WTC11 (cell line): ENCODE results near the gene TMEM191C. TPM values are rescaled to one million over a fixed set of nuclear protein-coding genes. Genes with fewer than 3 reads are reported as not detected.

Experiments
- ATAC-seq: fragments of 200-7000 bp; cut with Tn5 transposase; 2 replicates; pipeline ENCODE4 v1.10.0; 2021; ENCODE audit warnings: mild to moderate bottlenecking, moderate library complexity
- CTCF ChIA-PET: fragments of 300-600 bp; sonication (Branson Sonifier 250); formaldehyde crosslinking; loops from one replicate; lab custom pipeline; 2021; ENCODE audit warnings: antibody characterized with exemption; lab: Charles Lee
- POLR2A ChIA-PET: fragments of 350-600 bp; sonication (Branson Sonifier 250); formaldehyde crosslinking; loops from one replicate; lab custom pipeline; 2021; ENCODE audit warnings: antibody characterized with exemption; lab: Charles Lee
- DNase-seq: peaks from one replicate; pipeline ENCODE4 v3.0.0; 2021; ENCODE audit warnings: low spot score
- H3K27ac Mint-ChIP-seq: 2 replicates; pipeline ENCODE4 v1.8.0; 2021; ENCODE audit warnings: mixed read lengths
- H3K27me3 Mint-ChIP-seq: 2 replicates; pipeline ENCODE4 v1.8.0; 2021; ENCODE audit warnings: low read depth, mild to moderate bottlenecking, moderate library complexity, mixed read lengths
- H3K36me3 Mint-ChIP-seq: 2 replicates; pipeline ENCODE4 v1.8.0; 2021; ENCODE audit warnings: mixed read lengths
- H3K4me1 Mint-ChIP-seq: 2 replicates; pipeline ENCODE4 v1.8.0; 2022; ENCODE audit warnings: mixed read lengths
- H3K4me3 Mint-ChIP-seq: 2 replicates; pipeline ENCODE4 v1.8.0; 2021; ENCODE audit warnings: mild to moderate bottlenecking, moderate library complexity, mixed read lengths
- H3K9me3 Mint-ChIP-seq: 2 replicates; pipeline ENCODE4 v1.8.0; 2021; ENCODE audit warnings: mixed read lengths
- CBFB ChIP-seq: sonication (generic); formaldehyde crosslinking; IDR thresholded peaks from 2 replicates; pipeline ENCODE4 v1.8.1; 2022; ENCODE audit warnings: mild to moderate bottlenecking, low read depth, missing genetic modification reagents
- CREM ChIP-seq: sonication (generic); formaldehyde crosslinking; IDR thresholded peaks from 2 replicates; pipeline ENCODE4 v1.8.1; 2022; ENCODE audit warnings: mild to moderate bottlenecking, missing genetic modification reagents, moderate library complexity
- EMX1 ChIP-seq: fragments of 250-450 bp; sonication (Bioruptor Pico); IDR thresholded peaks from 2 replicates; pipeline ENCODE4 v1.8.0; 2021; ENCODE audit warnings: mild to moderate bottlenecking
- JUN ChIP-seq: sonication (generic); formaldehyde crosslinking; IDR thresholded peaks from 2 replicates; pipeline ENCODE4 v1.8.0; 2023; ENCODE audit warnings: mild to moderate bottlenecking, missing genetic modification reagents
- NFE2L1 ChIP-seq: sonication (generic); formaldehyde crosslinking; IDR thresholded peaks from 2 replicates; pipeline ENCODE4 v1.8.1; 2023; ENCODE audit warnings: missing genetic modification reagents
- SP1 ChIP-seq: sonication (generic); formaldehyde crosslinking; conservative IDR thresholded peaks from 2 replicates; pipeline ENCODE4 v1.8.1; 2022; ENCODE audit warnings: missing genetic modification reagents
- USF1 ChIP-seq: sonication (generic); formaldehyde crosslinking; IDR thresholded peaks from 2 replicates; pipeline ENCODE4 v1.8.0; 2022; ENCODE audit warnings: mild to moderate bottlenecking, missing genetic modification reagents
- ZBTB21 ChIP-seq: sonication (generic); formaldehyde crosslinking; IDR thresholded peaks from 2 replicates; pipeline ENCODE4 v1.8.1; 2023; ENCODE audit warnings: mild to moderate bottlenecking, missing genetic modification reagents, borderline replicate concordance
- ZBTB43 ChIP-seq: sonication (generic); formaldehyde crosslinking; IDR thresholded peaks from 2 replicates; pipeline ENCODE4 v1.8.1; 2023; ENCODE audit warnings: mild to moderate bottlenecking, missing genetic modification reagents
- ZNF138 ChIP-seq: sonication (generic); formaldehyde crosslinking; conservative IDR thresholded peaks from 2 replicates; pipeline ENCODE4 v1.8.1; 2022; ENCODE audit warnings: mild to moderate bottlenecking, moderate library complexity, missing genetic modification reagents
- ZNF396 ChIP-seq: fragments of 250-450 bp; sonication (Bioruptor Pico); IDR thresholded peaks from 2 replicates; pipeline ENCODE4 v1.8.0; 2021; ENCODE audit warnings: mild to moderate bottlenecking, moderate library complexity, borderline replicate concordance
- total RNA-seq: library from RNA; stranded (reverse); gene quantifications from 3 replicates; pipeline ENCODE4 v1.2.3, GENCODE V29; 2021
- TF ChIP-seq, protein P1 (sequence below): sonication (generic); formaldehyde crosslinking; IDR thresholded peaks from 2 replicates; pipeline ENCODE4 v1.8.1; 2023; ENCODE audit warnings: mild to moderate bottlenecking, missing genetic modification reagents
- TF ChIP-seq, protein P2 (sequence below): fragments of 250-450 bp; sonication (Bioruptor Pico); IDR thresholded peaks from 2 replicates; pipeline ENCODE4 v1.8.0; 2021; ENCODE audit warnings: mild to moderate bottlenecking
- TF ChIP-seq, protein P3 (sequence below): fragments of 250-450 bp; sonication (Bioruptor Pico); IDR thresholded peaks from 2 replicates; pipeline ENCODE4 v1.9.0; 2021; ENCODE audit warnings: mild to moderate bottlenecking
- TF ChIP-seq, protein P4 (sequence below): sonication (generic); formaldehyde crosslinking; IDR thresholded peaks from 2 replicates; pipeline ENCODE4 v1.8.0; 2022; ENCODE audit warnings: mild to moderate bottlenecking, missing genetic modification reagents
- TF ChIP-seq, protein P5 (sequence below): sonication (generic); formaldehyde crosslinking; IDR thresholded peaks from 2 replicates; pipeline ENCODE4 v1.8.0; 2022; ENCODE audit warnings: missing genetic modification reagents
- TF ChIP-seq, protein P6 (sequence below): fragments of 250-450 bp; sonication (Bioruptor Pico); IDR thresholded peaks from 2 replicates; pipeline ENCODE4 v2.1.2; 2022; ENCODE audit warnings: mild to moderate bottlenecking, moderate library complexity

Gene TMEM191C
- total RNA-seq, 1 experiment from 2014 or later = 6.4 TPM

DNA sequence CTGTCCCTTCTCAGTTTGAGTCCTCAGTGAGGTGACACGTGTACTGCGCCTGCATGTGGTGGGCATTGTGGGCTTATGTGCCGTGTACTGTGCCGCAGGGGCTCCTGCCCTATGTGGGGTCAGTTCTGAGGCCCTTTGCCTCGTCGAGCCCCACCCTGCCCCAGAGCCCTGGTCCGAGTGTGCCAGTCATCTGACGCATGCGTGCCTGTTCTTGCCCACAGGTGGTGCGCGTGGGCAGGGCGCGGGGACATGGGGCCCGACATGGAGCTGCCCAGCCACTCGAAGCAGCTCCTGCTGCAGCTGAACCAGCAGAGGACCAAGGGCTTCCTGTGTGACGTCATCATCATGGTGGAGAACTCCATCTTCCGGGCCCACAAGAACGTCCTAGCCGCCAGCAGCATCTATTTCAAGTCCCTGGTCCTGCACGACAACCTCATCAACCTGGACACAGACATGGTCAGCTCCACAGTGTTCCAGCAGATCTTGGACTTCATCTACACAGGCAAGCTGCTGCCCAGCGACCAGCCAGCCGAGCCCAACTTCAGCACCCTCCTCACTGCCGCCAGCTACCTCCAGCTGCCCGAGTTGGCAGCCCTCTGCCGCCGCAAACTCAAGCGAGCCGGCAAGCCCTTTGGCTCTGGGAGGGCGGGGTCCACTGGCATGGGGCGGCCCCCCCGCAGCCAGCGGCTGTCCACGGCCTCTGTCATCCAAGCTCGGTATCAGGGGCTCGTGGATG, 22.3 kb upstream of the TMEM191C start:
- no peak for ATAC-seq
- DNase-seq = peak; percentile 8
- CTCF ChIA-PET = no interaction called here
- H3K9me3 Mint-ChIP-seq = no peaks in the 10 kb centered on the region
- TF ChIP-seq JUN (CRISPR knock-in tag) (no peak), ZBTB43 (CRISPR knock-in tag) (no peak), EMX1 (CRISPR knock-in tag) (no peak), ZNF138 (CRISPR knock-in tag) (no peak), ZNF396 (CRISPR knock-in tag) (no peak), CBFB (no peak), NFE2L1 (CRISPR knock-in tag) (no peak), CREM (CRISPR knock-in tag) (no peak), ZBTB21 (CRISPR knock-in tag) (no peak), USF1 (CRISPR knock-in tag) (no peak), SP1 (CRISPR knock-in tag) (no peak)
- TF ChIP-seq, protein P1, sequence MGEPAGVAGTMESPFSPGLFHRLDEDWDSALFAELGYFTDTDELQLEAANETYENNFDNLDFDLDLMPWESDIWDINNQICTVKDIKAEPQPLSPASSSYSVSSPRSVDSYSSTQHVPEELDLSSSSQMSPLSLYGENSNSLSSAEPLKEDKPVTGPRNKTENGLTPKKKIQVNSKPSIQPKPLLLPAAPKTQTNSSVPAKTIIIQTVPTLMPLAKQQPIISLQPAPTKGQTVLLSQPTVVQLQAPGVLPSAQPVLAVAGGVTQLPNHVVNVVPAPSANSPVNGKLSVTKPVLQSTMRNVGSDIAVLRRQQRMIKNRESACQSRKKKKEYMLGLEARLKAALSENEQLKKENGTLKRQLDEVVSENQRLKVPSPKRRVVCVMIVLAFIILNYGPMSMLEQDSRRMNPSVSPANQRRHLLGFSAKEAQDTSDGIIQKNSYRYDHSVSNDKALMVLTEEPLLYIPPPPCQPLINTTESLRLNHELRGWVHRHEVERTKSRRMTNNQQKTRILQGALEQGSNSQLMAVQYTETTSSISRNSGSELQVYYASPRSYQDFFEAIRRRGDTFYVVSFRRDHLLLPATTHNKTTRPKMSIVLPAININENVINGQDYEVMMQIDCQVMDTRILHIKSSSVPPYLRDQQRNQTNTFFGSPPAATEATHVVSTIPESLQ (CRISPR knock-in tag) = no peak
- TF ChIP-seq, protein P2, sequence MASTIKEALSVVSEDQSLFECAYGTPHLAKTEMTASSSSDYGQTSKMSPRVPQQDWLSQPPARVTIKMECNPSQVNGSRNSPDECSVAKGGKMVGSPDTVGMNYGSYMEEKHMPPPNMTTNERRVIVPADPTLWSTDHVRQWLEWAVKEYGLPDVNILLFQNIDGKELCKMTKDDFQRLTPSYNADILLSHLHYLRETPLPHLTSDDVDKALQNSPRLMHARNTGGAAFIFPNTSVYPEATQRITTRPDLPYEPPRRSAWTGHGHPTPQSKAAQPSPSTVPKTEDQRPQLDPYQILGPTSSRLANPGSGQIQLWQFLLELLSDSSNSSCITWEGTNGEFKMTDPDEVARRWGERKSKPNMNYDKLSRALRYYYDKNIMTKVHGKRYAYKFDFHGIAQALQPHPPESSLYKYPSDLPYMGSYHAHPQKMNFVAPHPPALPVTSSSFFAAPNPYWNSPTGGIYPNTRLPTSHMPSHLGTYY (CRISPR knock-in tag) = no peak
- TF ChIP-seq, protein P3, sequence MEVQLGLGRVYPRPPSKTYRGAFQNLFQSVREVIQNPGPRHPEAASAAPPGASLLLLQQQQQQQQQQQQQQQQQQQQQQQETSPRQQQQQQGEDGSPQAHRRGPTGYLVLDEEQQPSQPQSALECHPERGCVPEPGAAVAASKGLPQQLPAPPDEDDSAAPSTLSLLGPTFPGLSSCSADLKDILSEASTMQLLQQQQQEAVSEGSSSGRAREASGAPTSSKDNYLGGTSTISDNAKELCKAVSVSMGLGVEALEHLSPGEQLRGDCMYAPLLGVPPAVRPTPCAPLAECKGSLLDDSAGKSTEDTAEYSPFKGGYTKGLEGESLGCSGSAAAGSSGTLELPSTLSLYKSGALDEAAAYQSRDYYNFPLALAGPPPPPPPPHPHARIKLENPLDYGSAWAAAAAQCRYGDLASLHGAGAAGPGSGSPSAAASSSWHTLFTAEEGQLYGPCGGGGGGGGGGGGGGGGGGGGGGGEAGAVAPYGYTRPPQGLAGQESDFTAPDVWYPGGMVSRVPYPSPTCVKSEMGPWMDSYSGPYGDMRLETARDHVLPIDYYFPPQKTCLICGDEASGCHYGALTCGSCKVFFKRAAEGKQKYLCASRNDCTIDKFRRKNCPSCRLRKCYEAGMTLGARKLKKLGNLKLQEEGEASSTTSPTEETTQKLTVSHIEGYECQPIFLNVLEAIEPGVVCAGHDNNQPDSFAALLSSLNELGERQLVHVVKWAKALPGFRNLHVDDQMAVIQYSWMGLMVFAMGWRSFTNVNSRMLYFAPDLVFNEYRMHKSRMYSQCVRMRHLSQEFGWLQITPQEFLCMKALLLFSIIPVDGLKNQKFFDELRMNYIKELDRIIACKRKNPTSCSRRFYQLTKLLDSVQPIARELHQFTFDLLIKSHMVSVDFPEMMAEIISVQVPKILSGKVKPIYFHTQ (CRISPR knock-in tag) = no peak
- TF ChIP-seq, protein P4, sequence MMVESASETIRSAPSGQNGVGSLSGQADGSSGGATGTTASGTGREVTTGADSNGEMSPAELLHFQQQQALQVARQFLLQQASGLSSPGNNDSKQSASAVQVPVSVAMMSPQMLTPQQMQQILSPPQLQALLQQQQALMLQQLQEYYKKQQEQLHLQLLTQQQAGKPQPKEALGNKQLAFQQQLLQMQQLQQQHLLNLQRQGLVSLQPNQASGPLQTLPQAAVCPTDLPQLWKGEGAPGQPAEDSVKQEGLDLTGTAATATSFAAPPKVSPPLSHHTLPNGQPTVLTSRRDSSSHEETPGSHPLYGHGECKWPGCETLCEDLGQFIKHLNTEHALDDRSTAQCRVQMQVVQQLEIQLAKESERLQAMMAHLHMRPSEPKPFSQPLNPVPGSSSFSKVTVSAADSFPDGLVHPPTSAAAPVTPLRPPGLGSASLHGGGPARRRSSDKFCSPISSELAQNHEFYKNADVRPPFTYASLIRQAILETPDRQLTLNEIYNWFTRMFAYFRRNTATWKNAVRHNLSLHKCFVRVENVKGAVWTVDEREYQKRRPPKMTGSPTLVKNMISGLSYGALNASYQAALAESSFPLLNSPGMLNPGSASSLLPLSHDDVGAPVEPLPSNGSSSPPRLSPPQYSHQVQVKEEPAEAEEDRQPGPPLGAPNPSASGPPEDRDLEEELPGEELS (CRISPR knock-in tag) = no peak
- TF ChIP-seq, protein P5, sequence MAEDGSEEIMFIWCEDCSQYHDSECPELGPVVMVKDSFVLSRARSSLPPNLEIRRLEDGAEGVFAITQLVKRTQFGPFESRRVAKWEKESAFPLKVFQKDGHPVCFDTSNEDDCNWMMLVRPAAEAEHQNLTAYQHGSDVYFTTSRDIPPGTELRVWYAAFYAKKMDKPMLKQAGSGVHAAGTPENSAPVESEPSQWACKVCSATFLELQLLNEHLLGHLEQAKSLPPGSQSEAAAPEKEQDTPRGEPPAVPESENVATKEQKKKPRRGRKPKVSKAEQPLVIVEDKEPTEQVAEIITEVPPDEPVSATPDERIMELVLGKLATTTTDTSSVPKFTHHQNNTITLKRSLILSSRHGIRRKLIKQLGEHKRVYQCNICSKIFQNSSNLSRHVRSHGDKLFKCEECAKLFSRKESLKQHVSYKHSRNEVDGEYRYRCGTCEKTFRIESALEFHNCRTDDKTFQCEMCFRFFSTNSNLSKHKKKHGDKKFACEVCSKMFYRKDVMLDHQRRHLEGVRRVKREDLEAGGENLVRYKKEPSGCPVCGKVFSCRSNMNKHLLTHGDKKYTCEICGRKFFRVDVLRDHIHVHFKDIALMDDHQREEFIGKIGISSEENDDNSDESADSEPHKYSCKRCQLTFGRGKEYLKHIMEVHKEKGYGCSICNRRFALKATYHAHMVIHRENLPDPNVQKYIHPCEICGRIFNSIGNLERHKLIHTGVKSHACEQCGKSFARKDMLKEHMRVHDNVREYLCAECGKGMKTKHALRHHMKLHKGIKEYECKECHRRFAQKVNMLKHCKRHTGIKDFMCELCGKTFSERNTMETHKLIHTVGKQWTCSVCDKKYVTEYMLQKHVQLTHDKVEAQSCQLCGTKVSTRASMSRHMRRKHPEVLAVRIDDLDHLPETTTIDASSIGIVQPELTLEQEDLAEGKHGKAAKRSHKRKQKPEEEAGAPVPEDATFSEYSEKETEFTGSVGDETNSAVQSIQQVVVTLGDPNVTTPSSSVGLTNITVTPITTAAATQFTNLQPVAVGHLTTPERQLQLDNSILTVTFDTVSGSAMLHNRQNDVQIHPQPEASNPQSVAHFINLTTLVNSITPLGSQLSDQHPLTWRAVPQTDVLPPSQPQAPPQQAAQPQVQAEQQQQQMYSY (CRISPR knock-in tag) = no peak
- TF ChIP-seq, protein P6, sequence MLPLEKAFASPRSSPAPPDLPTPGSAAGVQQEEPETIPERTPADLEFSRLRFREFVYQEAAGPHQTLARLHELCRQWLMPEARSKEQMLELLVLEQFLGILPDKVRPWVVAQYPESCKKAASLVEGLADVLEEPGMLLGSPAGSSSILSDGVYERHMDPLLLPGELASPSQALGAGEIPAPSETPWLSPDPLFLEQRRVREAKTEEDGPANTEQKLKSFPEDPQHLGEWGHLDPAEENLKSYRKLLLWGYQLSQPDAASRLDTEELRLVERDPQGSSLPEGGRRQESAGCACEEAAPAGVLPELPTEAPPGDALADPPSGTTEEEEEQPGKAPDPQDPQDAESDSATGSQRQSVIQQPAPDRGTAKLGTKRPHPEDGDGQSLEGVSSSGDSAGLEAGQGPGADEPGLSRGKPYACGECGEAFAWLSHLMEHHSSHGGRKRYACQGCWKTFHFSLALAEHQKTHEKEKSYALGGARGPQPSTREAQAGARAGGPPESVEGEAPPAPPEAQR (CRISPR knock-in tag) = no peak
- H3K27ac Mint-ChIP-seq = no peak overlapping the region; the same call in 1 of the 2 replicates
- POLR2A ChIA-PET = interaction anchor here (0.5 kb wide), 1 partner anchor 27 kb away, joined by 3 read pairs; no protein-coding TSS in a partner anchor
- H3K4me3 Mint-ChIP-seq = no peak overlapping the region
- H3K4me1 Mint-ChIP-seq = peaks cover 19% of the 10 kb centered on the region
- peaks cover 11% of the 10 kb centered on the region; the same call in 1 of the 2 replicates for H3K36me3 Mint-ChIP-seq
- H3K27me3 Mint-ChIP-seq = no peaks in the 10 kb centered on the region
